GM19463 (cell line): ENCODE data around the gene AKAIN1.

ENCODE experiments used
- ATAC-seq: cut with Tn5 transposase; IDR thresholded peaks from one replicate; pipeline ENCODE4 v1.9.1; 2021; ENCODE audit warnings: mild to moderate bottlenecking, moderate library complexity; ENCODE audit not compliant: unreplicated experiment

The AKAIN1 gene

DNA sequence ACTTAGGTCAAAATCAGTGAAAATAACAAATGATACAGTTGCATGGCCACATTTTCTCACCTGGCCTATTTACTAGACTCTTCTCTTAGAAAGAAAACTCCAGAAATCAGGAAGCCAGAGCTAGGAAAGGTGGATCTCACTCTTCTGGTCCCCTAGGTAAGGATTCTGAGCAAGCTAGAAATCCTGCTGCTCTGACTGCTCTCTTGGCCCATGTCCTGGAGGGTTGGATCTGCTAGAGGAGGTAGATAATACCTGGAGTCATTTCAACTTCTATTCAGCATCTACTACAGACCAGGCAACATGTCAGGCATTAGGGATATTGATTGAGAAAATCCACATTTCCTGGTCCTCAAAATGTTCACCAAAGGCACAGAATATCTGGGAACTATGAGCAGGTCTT, 34.9 kb downstream of the AKAIN1 start:
- ATAC-seq: no peak

DNA sequence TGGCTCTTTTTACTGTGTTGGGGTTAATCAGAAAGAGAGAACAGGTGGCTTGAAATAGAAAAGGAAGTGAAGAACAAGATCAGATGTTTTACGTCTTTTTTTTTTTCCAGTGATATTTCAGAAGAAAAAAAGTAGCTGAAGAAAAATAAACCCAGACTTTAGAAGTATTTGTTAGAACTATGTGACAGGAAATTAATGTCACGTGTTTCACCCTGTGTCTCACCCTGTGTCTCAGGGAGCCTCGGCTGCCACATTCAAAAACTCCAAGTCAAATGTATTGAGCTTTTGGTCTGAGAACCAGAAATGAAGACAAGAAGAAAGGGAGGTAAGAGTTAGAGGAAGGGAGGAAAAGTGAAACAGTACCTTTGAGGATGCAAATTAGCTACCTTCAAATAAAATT, 38.0 kb downstream of the AKAIN1 start:
- ATAC-seq: no peak

DNA sequence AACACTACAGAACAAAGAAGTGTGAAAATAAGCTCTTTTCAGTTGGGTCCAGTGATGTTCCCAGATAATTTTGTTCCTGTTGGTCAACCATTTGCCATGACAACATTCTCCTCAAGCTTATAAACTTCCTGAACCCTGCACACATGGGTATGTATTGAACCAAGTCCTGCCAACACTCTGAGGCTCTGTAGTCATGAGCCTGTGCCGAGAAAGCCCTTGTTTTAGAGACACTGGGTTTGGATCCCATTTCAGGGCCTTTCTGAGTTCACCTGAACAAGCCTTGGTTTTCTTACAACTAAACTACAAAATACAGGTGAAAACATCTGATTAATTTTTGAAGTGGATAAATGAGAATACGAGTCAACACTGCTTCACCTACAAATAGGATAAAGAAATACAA, 38.5 kb downstream of the AKAIN1 start:
- ATAC-seq: no peak

DNA sequence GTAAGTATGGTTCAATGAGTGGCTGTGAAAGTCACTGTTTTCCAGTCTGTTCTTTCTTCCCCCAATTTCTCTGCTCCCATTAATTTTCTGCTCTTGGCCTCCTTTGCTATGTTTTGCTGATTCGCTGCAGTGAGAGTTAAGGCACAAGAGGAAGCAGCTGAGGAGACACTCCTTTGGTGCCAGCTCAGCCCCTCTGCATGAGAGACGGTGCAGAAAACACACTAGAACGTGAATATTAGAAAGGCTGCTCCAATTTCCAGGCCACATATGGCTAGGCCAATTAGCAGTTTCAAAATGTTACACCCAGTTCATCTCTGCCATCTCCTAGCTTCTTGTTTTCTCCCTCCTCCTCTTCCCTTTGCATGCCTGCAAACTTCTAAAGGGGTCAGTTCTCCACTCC, 38.9 kb downstream of the AKAIN1 start:
- ATAC-seq: no peak

DNA sequence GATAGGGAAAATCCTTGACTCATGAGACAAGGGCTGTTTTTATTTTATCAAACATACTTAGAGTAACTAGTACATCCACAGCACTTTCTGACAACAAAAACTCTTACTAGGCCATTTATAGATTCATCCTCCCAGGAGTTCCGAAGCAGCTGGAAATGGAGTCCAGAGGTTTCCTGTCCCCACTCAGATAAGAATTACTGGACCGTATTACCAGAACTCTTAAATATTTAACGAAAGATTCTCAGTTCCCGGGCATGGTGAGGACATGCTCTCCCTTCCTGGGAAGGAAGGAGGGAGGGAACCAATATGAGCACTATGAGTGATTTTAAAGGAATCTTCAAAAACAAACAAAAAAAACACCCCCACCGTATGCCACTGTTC, 41.2 kb downstream of the AKAIN1 start:
- no peak for ATAC-seq

DNA sequence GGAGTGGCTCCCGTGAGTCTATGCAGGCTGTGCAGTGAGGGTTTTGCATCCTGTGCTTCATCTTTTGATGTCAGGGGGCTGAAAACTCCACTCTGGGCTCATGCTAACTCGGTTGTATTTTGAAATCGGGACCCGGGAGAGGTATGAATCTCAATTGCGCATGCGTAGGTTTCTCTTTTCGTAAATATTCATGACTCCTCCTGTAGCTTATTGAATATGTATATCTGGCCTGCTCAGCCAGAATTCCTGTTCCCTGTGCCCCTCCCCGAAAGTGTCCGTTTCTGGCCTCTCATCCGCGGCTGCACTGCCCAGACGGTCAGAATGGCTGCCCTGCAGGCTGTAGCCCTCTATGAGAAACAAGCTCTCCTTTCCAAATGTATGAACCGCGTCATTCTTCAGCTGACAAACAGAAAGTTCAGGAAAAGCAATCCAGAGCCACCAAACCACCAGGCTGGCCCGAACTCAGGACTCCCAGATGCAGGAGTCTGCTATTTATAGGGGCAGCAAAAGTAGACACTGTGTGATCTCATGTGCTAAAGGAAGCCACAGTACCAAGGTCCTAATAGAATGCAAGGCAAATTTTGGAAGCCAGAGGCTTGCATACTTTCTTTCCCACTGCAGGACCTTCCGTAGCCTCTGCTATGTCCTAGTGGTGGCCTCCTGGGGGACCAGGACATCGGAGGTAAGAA, 41.7 kb downstream of the AKAIN1 start:
- ATAC-seq: no peak

DNA sequence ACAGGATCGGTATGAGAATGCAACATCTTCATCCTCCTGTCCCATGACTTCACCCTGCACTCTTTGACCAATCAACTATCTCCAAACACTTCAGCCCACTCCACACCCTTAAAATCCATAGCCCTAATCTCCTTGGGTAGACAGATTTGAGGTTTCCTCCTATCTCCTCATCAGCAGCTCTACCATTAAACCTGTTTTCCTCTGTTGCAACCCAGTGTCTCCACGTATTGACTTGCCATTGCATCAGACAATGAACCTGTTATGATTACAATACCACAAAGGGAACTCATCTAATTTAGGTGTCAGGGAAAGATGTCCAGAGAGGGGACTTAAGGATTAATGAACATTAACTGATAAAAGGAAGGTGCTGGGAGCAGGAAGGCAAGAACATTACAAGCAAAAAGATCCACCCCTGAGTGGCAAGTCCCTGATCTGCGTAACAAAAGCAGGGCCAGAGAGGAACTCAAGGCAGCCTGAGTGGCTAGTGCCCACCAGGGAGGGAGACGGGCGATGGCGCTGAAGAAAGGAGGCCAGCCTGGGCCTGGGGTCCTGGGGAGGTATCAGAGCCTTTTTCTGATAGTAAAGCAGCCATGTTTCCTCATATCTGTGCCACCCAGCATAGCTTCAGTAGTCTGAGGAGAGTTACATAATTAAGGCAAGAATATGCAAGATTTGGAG, 44.6 kb downstream of the AKAIN1 start:
- no peak for ATAC-seq

DNA sequence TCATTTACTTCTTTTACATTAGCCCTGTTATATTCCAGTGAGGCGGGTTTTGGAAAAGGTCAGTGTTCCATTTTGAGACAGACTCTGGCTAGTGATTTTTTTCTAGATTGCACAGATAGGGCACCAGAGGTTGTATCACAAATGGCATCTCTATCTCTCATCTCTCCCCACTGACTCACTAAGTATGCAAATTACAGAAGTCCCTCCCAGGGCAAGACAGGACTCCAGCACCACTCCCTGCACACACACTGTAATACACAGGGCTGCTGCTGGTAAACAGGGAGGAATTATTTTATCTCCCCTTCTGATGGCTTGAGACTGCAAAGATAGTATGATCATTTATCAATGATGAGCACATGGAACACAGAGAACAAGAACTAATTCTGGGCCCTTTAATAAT, 46.2 kb downstream of the AKAIN1 start:
- no peak for ATAC-seq

DNA sequence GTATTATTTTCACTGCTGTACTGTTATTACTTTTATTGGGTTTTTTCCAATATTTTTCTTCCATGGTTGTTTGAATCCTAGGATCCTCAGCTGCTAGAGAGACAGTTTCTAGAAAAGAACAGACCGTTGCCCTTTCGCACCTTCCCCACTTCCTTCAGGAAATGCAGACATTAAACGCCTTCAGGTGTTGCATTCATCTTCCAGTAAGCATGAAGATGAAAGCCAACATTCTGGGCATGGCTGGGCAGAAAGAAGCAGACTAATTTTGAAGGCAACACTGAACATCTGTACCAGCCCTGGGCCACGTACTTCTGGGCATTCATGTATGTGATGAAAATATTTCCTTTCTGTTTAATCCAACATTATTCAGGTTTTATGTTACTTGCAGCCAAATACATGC, 51.0 kb downstream of the AKAIN1 start:
- ATAC-seq: no peak

DNA sequence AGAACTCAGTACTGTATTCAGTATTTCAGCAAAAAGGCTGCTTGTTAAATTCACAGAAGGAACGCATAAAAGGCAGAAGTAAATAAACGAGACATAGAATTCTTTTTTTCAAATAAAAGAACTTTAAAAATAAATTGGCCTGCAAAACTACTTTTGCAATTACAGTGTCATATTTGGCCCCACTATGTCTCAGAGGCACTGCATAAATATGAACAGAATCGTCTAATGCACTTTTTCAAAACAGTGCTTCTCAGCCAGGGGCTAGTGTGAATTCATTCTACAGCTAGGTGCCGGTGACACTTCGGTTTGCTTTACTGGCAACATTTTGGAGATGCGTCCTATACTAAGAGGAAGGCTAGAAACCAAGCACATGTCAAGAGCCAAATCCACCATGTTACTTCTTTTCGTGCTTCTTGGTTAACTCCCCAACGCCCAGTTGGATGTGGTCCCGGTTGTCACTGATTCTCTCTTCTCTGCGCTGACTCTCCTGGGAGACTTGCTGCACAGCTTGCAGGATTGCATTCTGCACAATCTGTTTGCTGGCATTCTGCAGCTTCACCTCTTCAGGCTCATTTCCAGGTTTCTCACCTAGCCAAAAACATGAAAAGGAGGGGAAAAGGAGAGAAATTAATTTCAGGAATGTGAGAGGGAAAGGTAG, 51.8 kb downstream of the AKAIN1 start:
- ATAC-seq: no peak

DNA sequence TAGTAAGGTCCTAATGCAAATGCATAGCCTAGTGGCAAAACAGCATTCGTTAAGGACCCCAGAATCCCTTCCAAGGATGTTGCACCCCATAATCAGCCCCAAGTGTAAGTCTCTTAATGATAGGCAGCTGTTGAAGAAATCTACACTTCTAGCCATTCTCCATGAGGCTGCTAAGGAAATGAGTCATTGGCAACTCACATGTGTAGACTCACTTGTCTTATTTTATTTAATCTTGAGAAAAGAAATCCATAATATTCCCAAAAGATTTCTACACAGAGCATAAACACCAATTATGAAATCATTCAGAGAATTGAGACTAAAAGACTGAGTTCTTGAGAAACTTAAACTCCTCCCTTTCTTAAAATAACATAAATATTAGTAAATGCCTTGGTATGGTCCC, 52.4 kb downstream of the AKAIN1 start:
- no peak for ATAC-seq

DNA sequence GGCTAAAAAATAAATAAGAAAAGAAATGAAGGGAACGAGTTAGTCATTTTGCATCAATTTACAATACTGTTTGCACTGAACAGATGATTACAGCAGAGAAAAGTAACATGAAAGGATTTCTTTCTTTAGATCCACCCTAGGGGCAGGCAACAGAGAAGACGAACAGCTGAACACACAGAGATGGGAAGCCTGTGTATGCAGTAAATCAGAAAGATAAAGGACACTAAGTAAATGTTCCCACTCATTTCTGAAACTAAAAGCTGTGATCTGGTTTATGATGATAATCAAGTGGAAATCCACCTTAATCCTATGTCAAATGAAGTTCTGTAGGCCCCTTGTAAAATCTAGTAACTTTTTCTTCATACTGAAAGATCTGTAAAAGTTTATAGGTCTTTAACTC, 54.2 kb downstream of the AKAIN1 start:
- ATAC-seq: no peak

DNA sequence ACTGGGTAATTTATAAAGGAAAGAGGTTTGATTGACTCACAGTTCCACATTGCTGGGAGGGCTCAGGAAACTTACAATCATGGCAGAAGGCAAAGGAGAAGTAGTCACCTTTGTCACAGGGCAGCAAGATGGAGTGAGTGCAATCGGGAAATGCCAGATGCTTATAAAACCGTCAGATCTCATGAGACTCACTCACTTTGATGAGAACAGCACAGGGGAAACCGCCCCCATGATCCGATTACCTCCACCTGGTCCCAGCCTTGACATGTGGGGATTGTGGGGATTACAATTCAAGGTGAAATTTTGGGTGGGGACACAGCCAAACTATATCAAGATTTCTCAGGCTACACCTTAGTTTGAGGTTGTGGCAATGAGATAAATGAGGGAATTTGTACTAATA, 54.9 kb downstream of the AKAIN1 start:
- ATAC-seq: no peak

DNA sequence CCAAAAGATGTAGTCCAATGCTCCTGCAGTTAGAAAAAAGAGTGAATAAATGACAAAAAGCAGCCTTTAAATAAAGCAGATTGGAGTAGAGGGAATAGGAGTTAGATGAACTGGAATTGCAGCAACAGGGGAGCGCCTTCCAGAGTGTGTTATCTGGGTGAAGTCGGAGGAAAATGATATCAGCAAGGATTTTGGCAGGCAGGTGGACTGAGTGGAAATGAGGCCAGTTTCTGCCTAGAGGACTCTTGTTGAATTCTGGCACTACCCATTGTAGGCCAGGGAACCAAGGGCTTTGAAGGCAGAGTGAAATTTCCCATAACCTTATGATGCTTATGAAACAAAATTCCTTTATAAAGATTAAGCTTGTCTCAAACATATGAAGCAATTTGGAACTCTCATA, 59.8 kb downstream of the AKAIN1 start:
- no peak for ATAC-seq

DNA sequence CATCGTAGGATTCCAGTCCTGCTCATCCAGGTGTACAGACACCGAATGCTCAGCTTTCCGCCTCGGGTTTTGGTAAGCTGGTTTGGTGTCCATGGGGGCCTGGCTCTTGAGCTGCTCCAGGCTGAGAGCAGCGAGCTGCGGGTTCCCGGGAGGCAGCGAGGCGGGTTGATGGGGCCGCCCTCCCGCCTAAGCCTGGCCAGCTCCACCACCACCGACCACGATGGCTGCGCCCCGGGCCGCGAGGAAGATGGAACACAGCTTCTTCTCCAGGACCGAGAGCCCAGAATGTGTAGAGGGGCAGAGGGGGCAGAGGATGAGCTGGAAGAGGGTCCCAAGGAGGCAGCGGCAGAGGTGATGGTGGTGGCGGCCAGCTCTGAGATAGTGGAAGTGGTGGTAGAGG, 64.1 kb downstream of the AKAIN1 start:
- ATAC-seq: no peak

DNA sequence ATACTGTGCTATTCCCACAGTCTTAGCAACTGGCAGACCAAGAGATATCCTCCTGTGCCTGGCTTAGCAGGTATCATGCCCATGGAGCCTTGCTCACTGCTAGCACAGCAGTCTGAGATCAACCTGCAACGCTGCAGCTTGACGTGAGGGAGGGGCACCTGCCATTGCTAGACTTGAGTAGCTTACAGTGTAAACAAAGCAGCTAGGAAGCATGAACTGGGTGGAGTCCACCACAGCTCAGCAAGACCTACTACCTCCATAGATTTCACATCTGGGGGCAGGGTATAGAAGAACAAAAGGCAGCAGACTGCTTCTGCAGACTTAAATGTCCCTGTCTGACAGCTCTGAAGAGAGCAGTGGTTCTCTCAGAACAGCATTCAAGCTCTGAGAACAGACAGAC, 74.8 kb downstream of the AKAIN1 start:
- ATAC-seq: no peak

DNA sequence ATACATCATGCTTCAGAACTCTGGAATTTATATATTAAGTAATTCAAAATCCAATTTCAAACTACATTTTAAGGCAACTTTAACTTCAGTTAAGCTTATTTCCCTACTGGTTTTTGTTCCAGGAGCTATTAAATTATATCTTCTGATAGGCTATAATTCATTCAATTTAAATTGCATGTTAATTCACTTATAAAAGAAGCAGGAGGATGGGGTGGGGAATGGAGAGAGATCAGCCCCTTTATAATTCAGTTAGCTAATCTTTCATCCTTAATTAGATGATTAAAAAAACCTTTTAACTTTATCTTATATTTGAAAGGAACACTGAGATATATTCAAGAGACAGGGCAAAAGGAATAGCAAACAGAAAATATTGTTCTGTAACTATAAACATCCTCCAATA, 86.8 kb downstream of the AKAIN1 start:
- no peak for ATAC-seq

DNA sequence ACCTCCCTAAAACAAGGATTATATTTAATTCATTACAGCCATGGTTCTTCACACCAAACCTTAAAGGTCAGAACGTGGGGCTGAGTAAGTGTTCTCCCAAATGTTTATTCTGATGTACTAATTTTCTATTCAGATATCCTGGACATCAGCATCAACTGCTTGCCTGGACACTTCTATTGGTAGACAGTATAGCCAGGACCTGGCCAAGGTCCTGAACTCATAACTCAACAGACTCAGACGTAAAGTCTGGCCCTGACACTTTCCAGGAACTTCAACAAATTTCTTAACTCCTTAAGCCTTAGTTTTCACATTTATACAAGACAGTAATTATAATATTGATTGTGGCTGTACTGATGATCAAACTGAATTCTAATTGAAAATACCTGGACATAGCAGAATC, 89.1 kb downstream of the AKAIN1 start:
- no peak for ATAC-seq

DNA sequence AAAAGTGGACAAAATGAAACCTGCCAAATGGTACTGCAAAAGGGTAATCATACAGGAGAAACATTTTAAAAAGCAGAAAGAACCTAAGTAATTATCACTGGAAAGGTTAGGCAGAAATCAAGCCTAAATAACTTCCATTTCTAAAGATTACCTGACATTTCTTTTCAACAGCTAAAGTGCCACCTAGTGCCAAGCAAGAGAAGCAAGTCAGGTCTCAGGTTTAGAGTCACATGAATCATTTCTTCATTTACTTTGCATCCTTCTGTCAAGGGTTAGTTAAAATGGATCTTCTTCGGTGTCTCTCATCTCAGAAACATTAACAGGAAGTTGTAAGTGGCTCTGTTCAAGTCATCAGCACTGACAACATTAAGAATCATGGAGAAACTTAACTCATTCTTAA, 90.3 kb downstream of the AKAIN1 start:
- ATAC-seq: no peak

DNA sequence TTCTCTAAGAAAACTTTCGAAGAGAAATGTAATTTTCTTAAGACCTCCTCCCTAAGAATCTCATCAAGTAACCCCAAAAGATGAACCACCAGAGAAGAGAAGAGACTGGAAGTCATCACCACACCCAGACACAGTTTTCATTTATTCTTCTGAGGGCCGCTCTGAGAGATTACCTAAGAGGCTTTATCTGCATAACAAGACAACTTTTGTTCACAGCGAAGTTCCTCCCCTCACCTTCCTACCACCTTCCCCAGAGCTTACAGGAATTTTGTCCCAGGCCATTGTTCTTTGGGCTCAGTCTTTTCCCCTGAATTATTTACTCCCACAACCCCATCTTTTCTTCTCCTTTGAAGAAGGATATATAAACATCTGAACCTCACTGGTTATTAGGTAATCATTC, 92.8 kb downstream of the AKAIN1 start:
- ATAC-seq: no peak

DNA sequence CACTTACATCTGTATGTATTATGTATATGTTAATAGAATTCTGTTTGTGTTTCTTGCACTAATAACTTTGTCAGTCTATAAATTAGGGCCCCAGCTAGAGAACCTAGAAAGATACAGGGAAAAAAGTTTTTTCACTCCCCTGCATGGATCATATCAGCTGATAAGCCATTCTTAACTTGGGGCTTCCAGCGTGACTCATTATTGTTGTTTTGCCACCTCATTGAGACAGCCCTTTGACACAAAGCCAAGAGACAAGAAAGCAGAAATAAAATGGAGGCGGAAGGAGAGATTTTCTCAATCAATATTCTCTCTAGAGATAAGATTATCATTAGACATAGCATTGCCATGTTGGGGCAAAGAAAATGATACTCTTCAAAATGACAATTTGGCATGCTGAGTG, 93.4 kb downstream of the AKAIN1 start:
- no peak for ATAC-seq

DNA sequence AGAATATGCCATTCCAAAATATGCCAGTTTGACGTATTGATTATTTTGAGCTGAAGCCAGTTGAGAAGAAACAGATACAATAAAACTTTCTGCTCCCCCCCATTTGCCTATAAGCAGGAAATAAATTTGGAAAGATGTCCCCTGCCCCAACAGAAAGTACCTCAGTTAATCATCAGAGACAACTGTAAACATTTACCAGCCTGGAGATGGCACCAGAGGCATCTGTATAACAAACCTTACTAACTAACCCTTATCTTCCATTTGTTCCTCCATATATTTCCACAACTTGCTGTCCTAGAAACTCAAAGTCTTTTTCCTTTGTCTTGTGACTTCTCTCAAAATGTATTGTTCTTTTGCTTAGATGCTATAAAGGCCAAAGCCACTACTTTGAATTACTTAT, 93.8 kb downstream of the AKAIN1 start:
- ATAC-seq: no peak
